COR-L47 (cell line): ENCODE results near the gene CSF2RB.

Experiments used
- DNase-seq: peaks from one replicate; lab custom pipeline; 2025; lab: John Stamatoyannopoulos, UW

The CSF2RB gene

GRCh38 chr22:36936362-36937116 lies 23.1 kb downstream of the CSF2RB start:
- DNase-seq = no peak

DNA sequence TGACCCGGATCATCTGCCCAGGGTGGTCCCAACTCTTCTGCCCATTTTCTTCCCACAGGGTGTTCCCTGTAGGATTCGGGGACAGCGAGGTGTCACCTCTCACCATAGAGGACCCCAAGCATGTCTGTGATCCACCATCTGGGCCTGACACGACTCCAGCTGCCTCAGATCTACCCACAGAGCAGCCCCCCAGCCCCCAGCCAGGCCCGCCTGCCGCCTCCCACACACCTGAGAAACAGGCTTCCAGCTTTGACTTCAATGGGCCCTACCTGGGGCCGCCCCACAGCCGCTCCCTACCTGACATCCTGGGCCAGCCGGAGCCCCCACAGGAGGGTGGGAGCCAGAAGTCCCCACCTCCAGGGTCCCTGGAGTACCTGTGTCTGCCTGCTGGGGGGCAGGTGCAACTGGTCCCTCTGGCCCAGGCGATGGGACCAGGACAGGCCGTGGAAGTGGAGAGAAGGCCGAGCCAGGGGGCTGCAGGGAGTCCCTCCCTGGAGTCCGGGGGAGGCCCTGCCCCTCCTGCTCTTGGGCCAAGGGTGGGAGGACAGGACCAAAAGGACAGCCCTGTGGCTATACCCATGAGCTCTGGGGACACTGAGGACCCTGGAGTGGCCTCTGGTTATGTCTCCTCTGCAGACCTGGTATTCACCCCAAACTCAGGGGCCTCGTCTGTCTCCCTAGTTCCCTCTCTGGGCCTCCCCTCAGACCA lies 24.0 kb downstream of the CSF2RB start:
- DNase-seq = no peak

DNA sequence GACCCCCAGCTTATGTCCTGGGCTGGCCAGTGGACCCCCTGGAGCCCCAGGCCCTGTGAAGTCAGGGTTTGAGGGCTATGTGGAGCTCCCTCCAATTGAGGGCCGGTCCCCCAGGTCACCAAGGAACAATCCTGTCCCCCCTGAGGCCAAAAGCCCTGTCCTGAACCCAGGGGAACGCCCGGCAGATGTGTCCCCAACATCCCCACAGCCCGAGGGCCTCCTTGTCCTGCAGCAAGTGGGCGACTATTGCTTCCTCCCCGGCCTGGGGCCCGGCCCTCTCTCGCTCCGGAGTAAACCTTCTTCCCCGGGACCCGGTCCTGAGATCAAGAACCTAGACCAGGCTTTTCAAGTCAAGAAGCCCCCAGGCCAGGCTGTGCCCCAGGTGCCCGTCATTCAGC lies 24.6 kb downstream of the CSF2RB start:
- DNase-seq = no peak

GRCh38 chr22:36938886-36939285 lies 25.5 kb downstream of the CSF2RB start:
- no peak for DNase-seq

GRCh38 chr22:36940676-36941075 lies 27.2 kb downstream of the CSF2RB start:
- no peak for DNase-seq

- DNase-seq = no peak
These were observed 29.1 kb downstream of the CSF2RB start for GRCh38 chr22:36942556-36942955.

GRCh38 chr22:36946421-36947158 lies 33.2 kb downstream of the CSF2RB start:
- DNase-seq = no peak

DNA sequence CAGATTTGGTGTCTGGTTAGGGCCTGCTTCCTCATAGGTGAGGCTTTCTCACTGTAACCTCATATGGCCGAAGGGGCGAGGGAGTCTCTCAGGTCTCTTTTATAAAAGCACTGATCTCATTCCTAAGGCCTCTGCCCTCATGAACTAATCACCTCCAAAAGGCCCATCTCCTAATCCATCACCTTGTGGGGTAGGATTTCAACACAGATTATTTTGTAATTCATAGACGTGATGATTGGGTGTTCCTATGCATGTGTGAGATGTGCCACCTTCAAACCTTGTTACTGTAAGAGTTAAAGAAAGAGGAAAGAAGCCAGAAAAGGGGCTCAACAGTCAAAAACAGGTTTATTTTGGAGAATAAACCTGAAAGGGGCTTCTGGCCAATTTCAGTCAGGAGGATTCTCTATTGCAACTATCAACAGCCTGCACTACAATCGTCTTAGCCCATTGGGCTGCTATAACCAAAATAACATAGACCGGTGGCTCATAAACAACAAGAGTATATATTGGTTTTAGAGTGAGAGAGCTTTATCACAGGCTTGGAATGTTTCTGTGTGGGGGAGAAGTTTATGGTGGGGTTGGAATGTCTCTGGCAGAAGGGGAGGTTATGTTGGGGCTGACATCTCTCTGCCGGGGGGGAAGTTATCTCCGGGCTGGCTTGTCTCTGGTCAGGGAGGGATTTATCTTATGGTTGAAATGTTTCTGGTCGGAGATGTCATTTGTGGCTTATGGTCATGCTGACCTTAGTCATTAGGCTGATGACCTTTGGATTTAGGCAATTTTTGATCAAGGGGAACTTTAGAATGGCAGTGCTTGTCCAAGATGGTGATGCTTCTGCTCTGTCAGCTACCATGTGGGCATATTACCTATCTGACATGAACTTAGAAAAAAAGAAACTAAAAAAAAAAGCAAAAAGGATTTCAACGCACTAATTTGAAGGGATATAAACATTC lies 35.1 kb downstream of the CSF2RB start:
- DNase-seq = no peak

- DNase-seq = no peak
These were observed 37.6 kb downstream of the CSF2RB start for GRCh38 chr22:36950797-36951590.

GRCh38 chr22:36951746-36952145 lies 38.3 kb downstream of the CSF2RB start:
- DNase-seq = no peak

- no peak for DNase-seq
These were observed 40.0 kb downstream of the CSF2RB start for GRCh38 chr22:36953239-36954080.

DNA sequence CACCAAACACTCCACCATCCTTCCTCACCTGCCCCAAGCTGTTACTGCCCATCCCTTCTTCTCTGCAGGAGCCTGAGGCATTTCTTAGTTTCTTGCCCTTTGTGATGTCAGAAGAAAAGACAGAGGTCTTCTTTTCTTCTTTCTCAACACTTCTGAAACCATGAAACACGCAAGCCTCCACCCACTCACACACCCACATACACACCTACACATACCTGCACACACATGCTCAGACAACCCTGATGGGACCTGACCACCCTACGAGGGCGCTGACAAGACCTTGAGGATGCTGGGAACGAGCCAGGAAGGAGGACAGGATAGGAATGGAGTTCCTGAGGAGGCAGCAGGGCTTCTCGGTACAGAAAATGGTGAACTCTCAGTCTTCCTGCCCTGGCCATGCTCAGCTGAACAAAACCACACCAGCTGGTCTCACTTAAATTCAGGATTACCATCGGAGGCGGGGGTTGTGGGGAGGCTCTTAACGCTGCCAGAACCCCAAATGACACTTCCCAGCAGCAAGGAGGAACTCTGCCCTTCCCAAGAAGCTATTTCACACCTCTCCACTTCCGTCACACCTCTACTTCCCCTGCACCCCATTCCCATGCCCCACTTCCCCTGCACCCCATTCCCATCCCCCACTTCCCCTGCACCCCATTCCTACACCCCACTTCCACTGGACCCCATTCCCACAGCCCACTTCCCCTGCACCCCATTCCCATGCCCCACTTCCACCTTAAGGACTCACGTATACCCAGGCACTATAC lies 41.0 kb downstream of the CSF2RB start:
- DNase-seq = no peak

DNA sequence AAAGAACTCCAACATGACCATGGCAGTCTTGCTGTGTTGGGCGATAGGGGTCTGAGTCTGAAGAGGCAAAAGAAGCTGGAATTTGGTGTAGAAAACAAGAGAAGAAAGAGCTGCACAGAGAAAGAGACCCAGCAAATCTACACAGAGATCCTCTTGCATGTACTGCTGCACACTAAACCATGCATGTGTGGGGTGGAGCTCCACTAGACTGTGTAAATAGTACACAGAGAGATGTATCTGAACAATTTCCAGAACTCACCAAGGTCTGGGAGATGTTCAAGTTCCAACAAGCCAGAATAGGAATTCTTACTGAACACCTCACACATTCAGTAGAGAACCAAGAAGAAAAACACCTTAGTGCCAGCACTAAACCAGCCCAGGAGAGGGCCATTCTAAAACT lies 42.3 kb downstream of the CSF2RB start:
- no peak for DNase-seq

DNA sequence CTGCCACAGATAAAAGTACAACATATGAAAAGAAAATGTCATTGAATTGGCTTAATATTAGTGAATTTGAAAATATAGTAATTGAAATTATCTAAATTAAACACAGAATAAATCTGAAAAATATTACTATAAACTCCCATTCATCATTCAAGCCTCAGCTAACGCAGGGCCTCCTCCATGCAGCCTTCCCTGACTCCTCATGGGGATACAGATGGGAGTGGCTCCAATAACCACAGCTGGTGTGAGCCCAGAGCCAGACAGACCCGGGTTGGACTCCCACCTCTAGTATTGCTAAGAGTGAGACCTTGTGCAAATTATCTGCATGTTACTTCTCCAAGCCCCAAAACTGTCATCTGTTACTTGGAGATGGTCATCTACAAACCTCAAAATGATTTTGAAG lies 44.9 kb downstream of the CSF2RB start:
- DNase-seq = no peak

- no peak for DNase-seq
These were observed 48.2 kb downstream of the CSF2RB start for GRCh38 chr22:36961626-36962025.

DNA sequence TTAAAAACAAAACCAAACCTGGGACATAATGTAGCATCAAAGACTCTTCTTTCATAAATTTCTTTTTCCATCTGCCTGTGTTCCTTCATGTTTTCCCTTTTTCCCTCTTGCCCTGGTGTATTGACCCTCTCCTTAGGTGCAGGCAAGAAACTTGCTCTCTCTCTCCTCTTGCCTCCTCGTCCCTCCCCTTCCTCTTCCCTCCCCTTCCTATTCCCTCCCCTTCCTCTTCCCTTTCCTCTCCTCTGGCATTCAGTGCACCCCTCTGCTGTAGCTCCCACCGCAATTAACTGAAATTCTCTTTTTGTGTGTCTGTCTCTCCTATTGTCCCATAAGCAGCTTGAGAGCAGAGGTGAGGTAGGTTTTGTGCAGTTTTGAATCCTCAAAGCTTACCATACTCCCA lies 49.9 kb downstream of the CSF2RB start:
- DNase-seq = no peak

- no peak for DNase-seq
These were observed 50.7 kb downstream of the CSF2RB start for GRCh38 chr22:36964106-36964505.

DNA sequence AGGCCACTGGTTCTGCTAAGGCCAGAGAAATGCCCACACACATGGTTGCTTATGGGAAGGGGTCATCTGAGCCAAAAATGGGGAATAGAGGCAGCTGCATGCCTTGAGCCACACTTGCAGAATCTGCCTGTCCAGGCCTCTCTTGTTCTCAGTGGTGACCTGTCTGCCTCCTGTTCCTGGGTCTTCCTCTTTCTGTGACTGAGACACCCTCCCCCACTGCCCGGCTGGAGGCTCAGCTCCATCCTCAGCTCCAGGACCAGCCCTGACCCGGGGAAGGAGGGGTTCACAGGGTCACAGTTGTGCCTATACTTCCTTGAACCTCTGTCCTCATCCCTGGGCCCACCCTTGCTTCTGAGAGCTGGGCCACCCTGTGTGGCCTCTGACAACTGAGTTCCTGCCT lies 52.3 kb downstream of the CSF2RB start:
- DNase-seq = no peak

- DNase-seq = no peak
These were observed 53.6 kb downstream of the CSF2RB start for GRCh38 chr22:36966851-36967540.
